Measurements from ENCODE around the gene LIG4.

LIG4 gene

DNA sequence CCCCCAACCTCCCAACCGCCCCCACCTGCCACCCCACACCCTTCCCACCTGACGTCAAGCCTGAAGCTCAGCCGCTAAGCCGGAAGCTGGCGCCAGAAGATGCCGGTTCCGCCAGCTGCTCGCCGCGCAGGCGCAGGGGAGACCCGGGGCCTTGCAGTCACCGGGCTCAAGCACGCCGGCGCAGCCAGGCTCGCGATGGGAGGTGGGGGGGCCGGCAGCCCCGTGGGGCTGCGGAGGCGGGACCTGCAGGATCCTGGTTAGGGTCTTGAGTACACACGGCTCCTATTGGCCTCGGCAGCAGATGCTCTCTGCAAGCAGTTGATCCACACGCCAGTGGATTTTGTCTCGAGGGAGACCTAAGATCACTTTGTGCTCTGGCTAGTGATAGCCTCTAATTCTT lies at the start of gene LIG4:
LIG4 (minus strand) TSS at position 101 of the 400 bp plus-strand sequence. CDS start 4,268 bp downstream, outside the sequence.
- TF ChIP-seq, protein P1, sequence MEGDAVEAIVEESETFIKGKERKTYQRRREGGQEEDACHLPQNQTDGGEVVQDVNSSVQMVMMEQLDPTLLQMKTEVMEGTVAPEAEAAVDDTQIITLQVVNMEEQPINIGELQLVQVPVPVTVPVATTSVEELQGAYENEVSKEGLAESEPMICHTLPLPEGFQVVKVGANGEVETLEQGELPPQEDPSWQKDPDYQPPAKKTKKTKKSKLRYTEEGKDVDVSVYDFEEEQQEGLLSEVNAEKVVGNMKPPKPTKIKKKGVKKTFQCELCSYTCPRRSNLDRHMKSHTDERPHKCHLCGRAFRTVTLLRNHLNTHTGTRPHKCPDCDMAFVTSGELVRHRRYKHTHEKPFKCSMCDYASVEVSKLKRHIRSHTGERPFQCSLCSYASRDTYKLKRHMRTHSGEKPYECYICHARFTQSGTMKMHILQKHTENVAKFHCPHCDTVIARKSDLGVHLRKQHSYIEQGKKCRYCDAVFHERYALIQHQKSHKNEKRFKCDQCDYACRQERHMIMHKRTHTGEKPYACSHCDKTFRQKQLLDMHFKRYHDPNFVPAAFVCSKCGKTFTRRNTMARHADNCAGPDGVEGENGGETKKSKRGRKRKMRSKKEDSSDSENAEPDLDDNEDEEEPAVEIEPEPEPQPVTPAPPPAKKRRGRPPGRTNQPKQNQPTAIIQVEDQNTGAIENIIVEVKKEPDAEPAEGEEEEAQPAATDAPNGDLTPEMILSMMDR (IDR thresholded peaks at IDR 0.05; ENCODE audit: insufficient read depth, low read depth, low read length, missing control alignments) = no peak
- DNase-seq (ENCODE audit: low read depth) = peak; percentile 97
- H3K4me3 ChIP-seq (ENCODE audit: low read depth, low read length) = peak within 1 kb of the TSS; percentile 73

DNA sequence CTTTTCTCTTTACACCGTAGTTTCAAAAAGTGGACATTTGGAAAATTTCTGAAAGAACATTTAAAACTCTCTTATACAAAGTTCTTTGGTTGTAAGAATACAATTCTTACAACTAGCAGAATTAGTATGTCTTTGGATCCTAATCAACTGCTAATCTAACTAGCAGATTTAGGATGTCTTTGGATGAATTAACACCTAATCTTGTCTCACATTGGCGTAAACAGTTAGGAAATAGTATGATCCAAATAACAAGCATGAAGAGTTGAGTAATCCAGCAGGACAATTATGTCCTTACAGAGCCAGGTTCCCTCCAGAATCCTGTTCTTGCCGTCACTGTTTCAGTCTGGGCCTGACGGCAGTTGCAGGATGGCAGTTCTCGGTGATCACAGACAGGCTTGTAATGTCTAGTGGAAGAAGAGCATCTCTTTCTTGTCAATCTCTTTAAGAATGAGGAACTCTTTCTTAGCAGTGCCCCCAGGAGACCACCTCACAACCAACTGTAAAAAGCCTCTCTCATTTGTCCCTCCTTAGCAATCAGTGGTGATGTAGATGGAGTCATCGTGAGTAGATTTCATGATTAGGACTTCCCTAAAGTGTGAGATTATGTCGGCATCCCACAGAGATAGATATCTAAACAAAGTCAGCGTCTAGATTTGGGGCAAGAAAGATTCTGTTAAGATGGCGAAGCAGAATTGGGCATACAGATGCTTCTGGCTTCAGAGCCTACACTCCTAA lies 48.5 kb upstream of the LIG4 start:
- DNase-seq (ENCODE audit: low read depth) = no peak
- TF ChIP-seq, protein P1 (IDR thresholded peaks at IDR 0.05; ENCODE audit: insufficient read depth, low read depth, low read length, missing control alignments) = no peak

DNA sequence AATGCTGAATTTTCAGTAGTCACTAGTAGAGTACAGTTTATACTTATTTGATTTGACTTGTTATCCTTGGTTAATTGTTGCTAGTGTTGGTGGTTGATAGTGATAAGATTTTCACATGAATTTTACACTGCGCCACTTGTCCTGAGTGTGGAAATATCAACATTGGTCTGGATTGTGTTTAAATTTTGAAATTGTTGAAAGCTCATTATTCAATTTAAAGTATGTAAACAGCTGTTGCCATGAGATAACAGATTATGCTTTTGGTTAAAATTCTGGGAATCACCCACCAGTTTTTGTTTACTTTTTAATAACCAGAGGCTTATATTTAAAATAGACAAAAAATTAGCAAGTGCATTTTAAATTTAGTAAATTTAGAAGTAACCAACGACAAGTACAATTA lies 41.9 kb upstream of the LIG4 start:
- H3K4me3 ChIP-seq (ENCODE audit: low read depth, low read length) = no peak overlapping the region
- DNase-seq (ENCODE audit: low read depth) = no peak
- TF ChIP-seq, protein P1 (IDR thresholded peaks at IDR 0.05; ENCODE audit: insufficient read depth, low read depth, low read length, missing control alignments) = no peak

More for the DNA sequence above, 48.5 kb upstream of the LIG4 start:
- no peak overlapping the region for H3K4me3 ChIP-seq (ENCODE audit: low read depth, low read length)

DNA sequence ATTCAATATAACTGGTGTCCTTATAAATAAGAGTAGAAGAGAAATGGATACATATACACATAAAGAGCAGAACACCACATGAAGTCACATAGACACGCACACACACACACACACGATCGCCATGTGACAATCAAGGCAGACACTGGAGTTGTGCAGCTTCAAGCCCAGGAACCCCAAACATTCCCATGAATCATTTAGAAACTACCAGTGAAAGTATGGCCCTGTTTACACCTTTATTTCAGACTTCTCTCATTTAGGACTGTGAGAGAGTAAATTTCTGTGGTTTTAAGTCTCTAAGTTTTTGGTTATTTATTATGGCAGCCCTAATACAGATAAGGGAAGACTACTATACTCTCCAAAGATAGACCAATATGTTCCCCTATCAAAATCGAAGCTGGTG lies 33.8 kb upstream of the LIG4 start:
- no peak overlapping the region for H3K4me3 ChIP-seq (ENCODE audit: low read depth, low read length)
- TF ChIP-seq, protein P1 (IDR thresholded peaks at IDR 0.05; ENCODE audit: insufficient read depth, low read depth, low read length, missing control alignments) = no peak
- DNase-seq (ENCODE audit: low read depth) = peak; percentile 40

DNA sequence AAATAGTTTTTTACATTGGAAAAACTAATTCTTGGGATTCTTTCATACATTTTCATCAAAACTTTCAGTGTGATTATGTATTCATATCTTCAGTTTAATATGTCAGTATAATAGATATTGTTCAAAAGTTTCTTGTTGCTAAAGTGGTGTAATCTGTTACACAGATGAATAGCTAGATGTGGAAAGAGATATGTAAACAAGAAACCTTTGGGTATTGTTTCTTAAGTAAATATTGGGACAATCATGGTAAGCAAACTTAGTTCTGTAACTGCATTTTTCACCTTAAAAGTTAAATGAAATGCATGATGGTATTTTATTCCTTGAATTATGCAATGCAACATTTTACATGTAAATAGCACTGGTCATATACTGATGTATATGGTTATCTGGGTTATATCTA lies 15.0 kb upstream of the LIG4 start:
- no peak for DNase-seq (ENCODE audit: low read depth)
- H3K4me3 ChIP-seq (ENCODE audit: low read depth, low read length) = no peak overlapping the region
- TF ChIP-seq, protein P1 (IDR thresholded peaks at IDR 0.05; ENCODE audit: insufficient read depth, low read depth, low read length, missing control alignments) = no peak

DNA sequence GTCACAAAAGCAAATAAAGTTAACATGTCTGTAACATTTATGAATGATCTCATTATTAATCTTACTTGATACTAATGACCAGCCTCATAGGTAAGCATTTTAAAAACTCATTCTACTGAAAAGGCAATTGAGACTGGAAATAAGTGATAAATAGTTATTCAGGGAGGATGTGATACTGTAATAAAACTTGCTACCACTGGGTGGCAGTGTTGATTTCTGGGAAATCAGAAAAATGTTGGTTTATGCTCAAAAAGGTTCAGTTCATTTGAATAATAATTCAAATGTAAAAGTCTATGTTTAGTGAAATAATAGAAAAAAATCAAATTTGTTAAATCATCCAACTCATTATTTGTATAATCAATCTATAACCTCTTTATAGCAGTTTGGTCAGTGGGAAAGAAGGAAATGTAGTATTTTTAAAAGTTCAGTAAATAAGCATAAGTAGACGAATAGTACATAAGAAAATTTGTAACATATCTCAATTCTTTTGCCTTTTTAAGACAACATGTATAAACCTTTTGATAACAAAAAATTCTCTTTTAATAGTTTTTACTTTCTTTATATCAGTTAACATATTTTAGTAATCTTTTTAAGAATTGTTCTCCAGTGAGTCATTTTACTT lies 12.4 kb upstream of the LIG4 start:
- no peak overlapping the region for H3K4me3 ChIP-seq (ENCODE audit: low read depth, low read length)
- peak; percentile 48 for DNase-seq (ENCODE audit: low read depth)
- TF ChIP-seq, protein P1 (IDR thresholded peaks at IDR 0.05; ENCODE audit: insufficient read depth, low read depth, low read length, missing control alignments) = peak; percentile 56

All from GM12865 (cell line).